Measurements from ENCODE around the gene UMODL1. TPM values are rescaled to one million over a fixed set of nuclear protein-coding genes. Genes with fewer than 3 reads are reported as not detected.
A peak's percentile ranks its signal among the peaks of the same experiment; 100 is the strongest.

UMODL1 gene
- total and polyA plus RNA-seq, 3 donors from 2014 or later, result 1.7 to 7.8 (median 6.8) TPM

- intact Hi-C loops (cut with DNase I; ENCODE audit: low total_unique reads), result no loop called here
- TF ChIP-seq CTCF (IDR thresholded peaks at IDR 0.05) (no peak), POLR2A (IDR thresholded peaks at IDR 0.05) (no peak)
Measured at GRCh38 chr21:42153746-42154145, 82.6 kb downstream of the UMODL1 start.

DNA sequence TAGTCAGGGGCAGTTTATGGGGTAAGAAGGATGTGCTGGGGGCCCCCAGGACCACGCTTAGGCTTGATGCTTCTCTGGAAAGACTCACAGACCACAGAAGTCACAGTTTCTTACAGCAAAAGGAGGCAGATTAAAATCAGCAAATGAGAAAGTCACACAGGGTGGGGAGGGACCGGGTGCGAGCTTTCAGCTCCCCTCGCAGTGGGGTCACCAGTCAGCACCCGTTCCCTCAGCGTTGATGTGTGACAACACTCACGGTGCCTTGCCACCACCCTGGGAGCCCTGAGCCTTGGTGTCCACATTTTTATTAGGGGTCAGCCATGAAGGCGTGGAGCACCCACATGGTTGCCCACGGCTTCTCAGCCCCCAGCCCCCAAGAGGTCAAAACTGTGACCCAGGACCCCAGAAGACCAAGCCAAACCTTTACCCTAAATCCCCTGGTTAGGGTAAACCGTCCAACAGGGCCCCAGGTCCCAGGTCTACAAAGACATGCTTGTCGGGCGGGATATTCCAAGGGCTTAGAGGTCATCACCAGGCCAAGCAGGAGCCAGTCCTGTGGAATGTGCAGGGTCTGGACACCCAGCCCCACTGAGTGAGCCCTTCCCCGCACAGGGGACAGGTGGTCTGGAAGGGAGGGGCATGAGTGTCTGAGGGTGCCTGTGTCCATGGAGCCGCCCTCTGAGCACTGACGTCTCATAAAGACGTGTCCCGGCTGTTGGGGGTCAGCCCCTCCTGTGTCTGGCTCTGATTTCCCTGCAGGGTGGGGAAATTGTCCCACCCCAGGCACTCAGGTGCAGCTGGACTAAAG is 83.3 kb downstream of the UMODL1 start:
- no peaks in the 10 kb centered on the region for H3K9me3 ChIP-seq
- WGBS, 2 donors, result 89 to 94% methylated on average over 3 to 17 of the region's 17 CpGs
- no peaks in the 10 kb centered on the region for H3K4me1 ChIP-seq
- H3K27me3 ChIP-seq, result no peaks in the 10 kb centered on the region
- TF ChIP-seq CTCF (IDR thresholded peaks at IDR 0.05) (no peak), POLR2A (IDR thresholded peaks at IDR 0.05) (no peak)
- intact Hi-C loops (cut with DNase I; ENCODE audit: low total_unique reads), result no loop called here
- no peak overlapping the region for H3K27ac ChIP-seq
- no peak for DNase-seq
- no peak overlapping the region for H3K4me3 ChIP-seq
- H3K36me3 ChIP-seq (ENCODE audit: low read depth, missing control alignments), result no peaks in the 10 kb centered on the region

More at GRCh38 chr21:42153746-42154145, 82.6 kb downstream of the UMODL1 start:
- Histone ChIP-seq H3K27ac (no peak overlapping the region), H3K4me3 (no peak overlapping the region), H3K36me3 (ENCODE audit: low read depth, missing control alignments) (no peaks in the 10 kb centered on the region), H3K27me3 (no peaks in the 10 kb centered on the region), H3K4me1 (no peaks in the 10 kb centered on the region), H3K9me3 (no peaks in the 10 kb centered on the region)
- WGBS, 2 donors, result 79 to 84% methylated on average over 11 to 13 of the region's 13 CpGs
- no peak for DNase-seq

DNA sequence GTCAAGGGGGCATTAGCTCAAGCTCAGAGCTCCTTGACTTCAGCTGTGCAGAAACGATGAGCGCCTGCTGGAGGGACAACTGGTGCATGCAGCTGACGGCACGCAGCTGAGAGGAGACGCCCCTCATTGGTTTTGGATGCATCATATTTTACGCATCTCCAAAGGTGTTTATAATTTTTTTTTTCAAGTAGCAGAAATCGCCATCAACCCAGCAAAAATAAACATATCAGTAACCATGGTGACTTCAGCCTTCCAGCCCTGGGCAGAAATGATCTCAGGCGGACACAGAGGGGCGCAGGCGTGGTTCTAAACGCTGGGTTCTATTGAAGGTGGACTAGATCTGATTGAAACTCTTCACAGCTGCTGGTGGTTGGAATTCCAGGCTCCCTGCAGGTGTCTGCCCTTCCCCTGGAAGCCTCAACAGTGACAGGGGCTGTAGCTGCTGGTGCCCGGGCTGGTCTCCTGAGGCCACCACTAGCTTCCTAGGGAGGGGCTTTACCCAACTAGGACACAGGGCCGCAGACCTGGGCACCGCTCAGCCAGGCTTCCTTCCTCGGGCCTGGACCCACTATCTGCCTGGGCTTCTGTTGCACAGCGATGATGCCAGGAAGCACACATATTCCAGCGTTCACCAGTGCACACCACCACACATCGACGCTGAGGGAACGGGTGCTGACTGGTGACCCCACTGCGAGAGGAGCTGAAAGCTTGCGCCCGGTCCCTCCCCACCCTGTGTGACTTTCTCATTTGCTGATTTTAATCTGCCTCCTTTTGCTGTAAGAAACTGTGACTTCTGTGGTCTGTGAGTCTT is 84.1 kb downstream of the UMODL1 start:
- Histone ChIP-seq H3K4me3 (no peak overlapping the region), H3K9me3 (no peaks in the 10 kb centered on the region), H3K4me1 (no peaks in the 10 kb centered on the region), H3K27me3 (no peaks in the 10 kb centered on the region), H3K36me3 (ENCODE audit: low read depth, missing control alignments) (no peaks in the 10 kb centered on the region), H3K27ac (no peak overlapping the region)
- TF ChIP-seq POLR2A (IDR thresholded peaks at IDR 0.05) (no peak), CTCF (IDR thresholded peaks at IDR 0.05) (no peak)
- intact Hi-C loops (cut with DNase I; ENCODE audit: low total_unique reads), result no loop called here
- 87 to 95% methylated on average over 14 to 23 of the region's 23 CpGs for WGBS, 2 donors
- no peak for DNase-seq

DNA sequence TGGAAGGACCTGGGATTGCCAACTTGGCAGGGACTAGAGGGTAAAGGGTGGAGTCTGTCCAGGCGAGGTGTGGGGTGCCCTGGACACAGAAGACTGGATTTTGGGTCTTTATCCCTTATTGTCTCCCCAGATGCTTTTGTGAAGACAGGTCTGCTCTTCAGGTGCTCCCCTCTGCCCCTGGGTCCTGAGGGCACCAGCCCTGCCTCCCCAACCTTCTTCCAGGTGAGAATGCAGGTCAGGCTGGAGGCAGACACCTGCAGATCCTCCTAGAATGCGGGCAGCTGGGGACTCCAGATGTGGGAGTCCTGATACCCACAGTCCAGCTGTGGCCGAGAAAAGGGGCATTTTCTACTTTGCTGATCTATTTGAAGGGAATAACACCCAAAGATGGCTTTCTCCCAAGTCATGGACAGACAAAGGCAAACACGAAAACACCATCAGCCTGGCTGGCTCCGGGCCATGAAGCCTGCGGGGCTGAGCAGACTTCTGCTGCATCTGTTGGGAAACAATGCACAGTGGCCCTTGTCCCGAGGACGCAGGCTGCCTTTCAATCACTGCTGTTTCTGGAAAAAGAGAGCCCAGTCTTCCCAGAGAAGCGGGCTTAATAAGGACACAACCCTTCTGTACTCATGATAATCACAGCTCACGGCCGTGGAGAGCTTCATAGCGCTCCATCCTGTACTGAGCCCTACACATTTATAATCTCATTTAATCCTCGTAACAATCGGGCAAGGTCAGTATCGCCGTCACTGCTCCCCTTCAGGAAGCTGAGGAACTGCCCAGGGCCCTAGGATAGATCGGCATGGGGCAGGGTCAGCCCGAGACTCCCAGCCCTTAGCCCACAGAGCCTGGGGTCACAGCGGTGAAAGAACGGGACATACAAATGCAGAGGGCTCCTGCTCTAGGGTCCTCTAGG is 85.8 kb downstream of the UMODL1 start:
- 55 to 65% methylated on average over 19 to 20 of the region's 20 CpGs for WGBS, 2 donors
- Histone ChIP-seq H3K9me3 (no peaks in the 10 kb centered on the region), H3K27me3 (no peaks in the 10 kb centered on the region), H3K36me3 (ENCODE audit: low read depth, missing control alignments) (no peaks in the 10 kb centered on the region), H3K4me3 (no peak overlapping the region), H3K4me1 (no peaks in the 10 kb centered on the region), H3K27ac (no peak overlapping the region)
- peak; percentile 62 for DNase-seq
- no peak for TF ChIP-seq CTCF (IDR thresholded peaks at IDR 0.05)
- no peak for TF ChIP-seq POLR2A (IDR thresholded peaks at IDR 0.05)
- intact Hi-C loops (cut with DNase I; ENCODE audit: low total_unique reads), result no loop called here

Data from testis (tissue), 3 donors.